ENCODE results near the gene GCH1. TPM values are rescaled to one million over a fixed set of nuclear protein-coding genes. Genes with fewer than 3 reads are reported as not detected.

GCH1 gene
- total RNA-seq, 2 experiments from 2014 or later = 70.8 to 73.2 TPM

DNA sequence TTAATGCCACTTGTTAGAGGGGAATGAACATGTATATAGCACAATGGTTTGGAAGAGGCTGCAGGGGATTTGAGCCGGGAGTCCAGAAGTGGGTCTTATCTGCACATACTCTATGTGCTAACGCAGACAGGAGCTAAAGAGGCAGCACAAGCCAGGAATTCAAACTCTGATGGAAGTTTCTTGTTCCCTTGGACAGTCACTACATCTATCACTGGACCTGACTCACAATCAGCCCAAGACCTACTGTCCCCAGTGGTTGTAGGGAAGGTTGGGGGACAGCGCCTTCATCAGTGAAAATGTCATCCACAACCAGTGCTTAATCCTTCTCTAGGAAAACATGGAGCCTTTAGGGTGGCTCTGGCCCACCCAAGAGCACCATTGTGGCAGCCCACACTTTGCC is 107.8 kb downstream of the GCH1 start:
- ATAC-seq = no peak
- no peak for DNase-seq
- H3K4me3 Mint-ChIP-seq = no peak overlapping the region
- H3K9me3 Mint-ChIP-seq (ENCODE audit: low read depth) = peaks cover 4% of the 10 kb centered on the region
- H3K27me3 Mint-ChIP-seq = peaks cover 4% of the 10 kb centered on the region
- no peak overlapping the region for H3K27ac Mint-ChIP-seq
- H3K4me1 Mint-ChIP-seq = no peaks in the 10 kb centered on the region
- CTCF ChIA-PET = interaction anchor here (0.8 to 4.4 kb wide), 4 partner anchors 11 to 229 kb away, joined by 3 to 22 read pairs (median 11); no protein-coding TSS in a partner anchor
- H3K36me3 Mint-ChIP-seq = no peaks in the 10 kb centered on the region

DNA sequence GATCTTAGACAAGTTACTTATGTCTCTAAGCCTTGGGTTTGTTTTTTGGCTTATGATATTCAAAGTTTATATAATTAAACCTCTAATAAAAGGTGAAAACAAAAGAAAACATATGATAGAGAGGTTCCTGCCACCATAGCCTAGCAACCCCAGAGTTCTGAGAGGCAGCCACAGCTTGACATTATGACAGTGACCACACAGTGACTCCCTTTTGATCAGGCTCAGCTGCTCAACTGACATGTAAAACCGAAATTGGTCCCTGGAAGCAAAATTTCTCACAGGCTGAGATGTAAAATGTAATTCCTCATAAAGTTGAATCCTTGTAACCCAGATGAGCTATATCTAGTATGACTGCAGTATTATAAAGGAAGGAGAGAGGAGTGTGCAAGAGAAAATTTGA is 108.5 kb downstream of the GCH1 start:
- Mint-ChIP-seq H3K27ac (no peak overlapping the region), H3K9me3 (ENCODE audit: low read depth) (peaks cover 4% of the 10 kb centered on the region), H3K4me1 (no peaks in the 10 kb centered on the region), H3K4me3 (no peak overlapping the region), H3K27me3 (peaks cover 3% of the 10 kb centered on the region), H3K36me3 (no peaks in the 10 kb centered on the region)
- CTCF ChIA-PET = interaction anchor here (0.8 to 4.4 kb wide), 3 partner anchors 12 to 20 kb away, joined by 5 to 22 read pairs (median 17); no protein-coding TSS in a partner anchor
- no peak for DNase-seq
- ATAC-seq = no peak

DNA sequence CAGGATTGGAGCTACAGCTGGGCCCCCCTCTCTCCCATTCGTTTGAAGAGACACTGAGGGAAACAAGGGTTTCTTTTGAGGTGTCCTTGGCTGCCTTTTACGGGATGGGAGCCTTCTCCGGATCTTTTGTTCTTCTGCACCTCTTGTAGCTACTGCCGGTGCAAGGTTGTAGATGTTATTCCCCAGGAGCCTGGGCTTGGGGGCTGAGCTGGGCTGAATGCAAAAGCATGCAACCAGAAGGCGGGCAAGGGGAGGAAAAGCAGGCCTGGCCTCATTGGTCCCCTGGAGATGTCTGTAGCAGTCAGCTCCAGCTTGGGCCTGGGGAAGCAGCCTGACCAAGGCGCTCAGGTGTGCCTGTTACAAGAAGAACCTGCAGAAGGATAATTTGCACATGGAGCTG is 110.3 kb downstream of the GCH1 start:
- H3K36me3 Mint-ChIP-seq = no peaks in the 10 kb centered on the region
- CTCF ChIA-PET = interaction anchor here (3.3 to 4.4 kb wide), 2 partner anchors 13 to 18 kb away, joined by 17 to 22 read pairs; no protein-coding TSS in a partner anchor
- ATAC-seq = no peak
- H3K9me3 Mint-ChIP-seq (ENCODE audit: low read depth) = peaks cover 4% of the 10 kb centered on the region
- H3K27me3 Mint-ChIP-seq = peaks cover 3% of the 10 kb centered on the region
- H3K4me1 Mint-ChIP-seq = no peaks in the 10 kb centered on the region
- no peak overlapping the region for H3K27ac Mint-ChIP-seq
- no peak overlapping the region for H3K4me3 Mint-ChIP-seq
- no peak for DNase-seq

Small RNA genes within 50 kb of the gene (microRNA-seq; reads per million reads assigned to microRNA genes)
- gene MIR4308 = not detected

Other genes starting within 250 kb of the GCH1 start
- 10 to 100 TPM; 57.4 to 57.7 TPM for gene WDHD1, start 124.3 kb upstream of the GCH1 start, total RNA-seq
- gene SOCS4, start 124.4 kb upstream of the GCH1 start, total RNA-seq = 10 to 100 TPM; 35.3 to 41.9 TPM
- gene MAPK1IP1L, start 148.8 kb upstream of the GCH1 start, total RNA-seq = 100 to 1,000 TPM in 1 of 2 experiments, 10 to 100 TPM in 1; 90.2 to 110 TPM
- gene LGALS3, start 226.4 kb upstream of the GCH1 start, total RNA-seq = 100 to 1,000 TPM in 1 of 2 experiments, 10 to 100 TPM in 1; 88.3 to 138 TPM

Measured in activated CD8-positive, alpha-beta memory T cell treated with anti-CD3 and anti-CD28 coated beads, Interleukin-2, amount 10 ng/mL, durations not matched to agents 7 days and 5 days (primary cell).